HepG2 (cell line): Measurements from ENCODE around the gene HK2. TPM values are rescaled to one million over a fixed set of nuclear protein-coding genes. Genes with fewer than 3 reads are reported as not detected.

Source experiments
- ATAC-seq: fragments of 200-7000 bp; cut with Tn5 transposase; 3 replicates; pipeline ENCODE4 v1.9.1; 2020; ENCODE audit warnings: mild to moderate bottlenecking, moderate library complexity
- BruUV-seq: library from RNA; stranded (reverse); fragments of 400-500 nt; replicated peaks from 2 replicates; lab custom pipeline; 2021; lab: Mats Ljungman, UMichigan
- CTCF ChIA-PET: fragments of 300-600 bp; formaldehyde crosslinking; extraction: SDS; loops from one replicate; lab custom pipeline; 2021; ENCODE audit warnings: low total read pairs, inconsistent platforms, low intra/inter-chr PET ratio; lab: Yijun Ruan, JAX
- POLR2A ChIA-PET: fragments of 350-600 bp; sonication (Branson Sonifier 250); formaldehyde crosslinking; loops from one replicate; lab custom pipeline; 2020; ENCODE audit warnings: antibody characterized with exemption, inconsistent platforms; lab: Yijun Ruan, JAX
- DNase-seq: peaks from one replicate; pipeline ENCODE4 v3.0.0-alpha.2; 2015; ENCODE audit warnings: low spot score
- FAIRE-seq: peaks from 3 replicates; lab custom pipeline; 2011; peaks lifted over from hg19 to GRCh38; lab: Jason Lieb, UNC
- H2AFZ ChIP-seq: one replicate; pipeline ENCODE4 v1.6.1; 2011; ENCODE audit warnings: low read length, inconsistent platforms
- H3K27ac ChIP-seq: fragments of 300-600 bp; 3 replicates; pipeline ENCODE4 v1.8.0; 2011; ENCODE audit warnings: mixed run types, mild to moderate bottlenecking, mixed read lengths, low read length, inconsistent platforms; ENCODE audit not compliant: insufficient read depth; ENCODE audit errors: extremely low read length
- H3K27me3 ChIP-seq, 2 experiments: fragments of 200-600 bp in 1 of 2; 2 replicates in 1 of 2; 3 replicates in 1 of 2; pipeline versions ENCODE4 v1.6.0 to v1.8.0; 2011; ENCODE audit warnings: low read length in 2 of 2, mild to moderate bottlenecking in 2 of 2, moderate library complexity in 2 of 2, inconsistent platforms in 1 of 2; ENCODE audit not compliant: insufficient read depth in 2 of 2, control insufficient read depth in 1 of 2
- H3K36me3 ChIP-seq, 2 experiments: fragments of 200-600 bp in 1 of 2; replicated peaks in 1 of 2; 2 replicates in 1 of 2; 3 replicates in 1 of 2; pipeline versions ENCODE4 v1.5.1 to v1.8.0; 2011; ENCODE audit warnings: low read length in 2 of 2, inconsistent platforms in 1 of 2; ENCODE audit not compliant: insufficient read depth in 2 of 2, control insufficient read depth in 1 of 2
- H3K4me1 ChIP-seq: 2 replicates; pipeline ENCODE4 v1.5.1; 2012; ENCODE audit warnings: low read length, inconsistent platforms; ENCODE audit not compliant: insufficient read depth
- H3K4me2 ChIP-seq: 2 replicates; pipeline ENCODE4 v1.6.0; 2011; ENCODE audit warnings: low read depth, low read length, inconsistent platforms
- H3K4me3 ChIP-seq, 3 experiments: fragments of 200-600 bp in 1 of 3; sonication (generic), shearing (Covaris generic) in 1 of 3; replicated peaks in 1 of 3; 2 replicates each; pipeline ENCODE4 v1.5.1; 2011 to 2016; ENCODE audit warnings: low read length in 3 of 3, inconsistent platforms in 2 of 3, low read depth in 2 of 3, mild to moderate bottlenecking in 2 of 3, control low read depth in 1 of 3, mixed read lengths in 1 of 3; ENCODE audit not compliant: insufficient read depth in 1 of 3
- H3K79me2 ChIP-seq: one replicate; pipeline ENCODE4 v1.6.1; 2011; ENCODE audit warnings: low read length, inconsistent platforms; ENCODE audit not compliant: insufficient read depth
- H3K9ac ChIP-seq: 2 replicates; pipeline ENCODE4 v1.6.0; 2011; ENCODE audit warnings: mild to moderate bottlenecking, low read depth, low read length, inconsistent platforms; ENCODE audit not compliant: insufficient read depth
- H3K9me3 ChIP-seq: 2 replicates; pipeline ENCODE4 v1.5.1; 2012; ENCODE audit warnings: mild to moderate bottlenecking, low read length
- H4K20me1 ChIP-seq: 2 replicates; pipeline ENCODE4 v1.6.0; 2011; ENCODE audit warnings: inconsistent platforms, mild to moderate bottlenecking, low read length, moderate library complexity; ENCODE audit not compliant: insufficient read depth
- EZH2 ChIP-seq: conservative IDR thresholded peaks from 2 replicates; pipeline ENCODE4 v1.6.1; 2012; ENCODE audit warnings: mild to moderate bottlenecking, low read depth, low read length, moderate library complexity
- HDAC6 ChIP-seq: fragments of 200-600 bp; sonication (generic); IDR thresholded peaks from 2 replicates; pipeline ENCODE4 v1.7.0; 2017; ENCODE audit warnings: mild to moderate bottlenecking, antibody characterized with exemption, low read length, low read depth
- NFATC3 ChIP-seq: sonication (generic); formaldehyde crosslinking; IDR thresholded peaks from 2 replicates; pipeline ENCODE4 v1.5.1; 2020; ENCODE audit warnings: mild to moderate bottlenecking, missing genetic modification reagents
- POLR2A ChIP-seq, 2 experiments: IDR thresholded peaks; 2 replicates each; pipeline ENCODE4 v1.6.1; 2011; ENCODE audit warnings: low read depth in 2 of 2, low read length in 2 of 2, mild to moderate bottlenecking in 1 of 2, moderate library complexity in 1 of 2; ENCODE audit not compliant: insufficient read depth in 1 of 2
- SAFB2 ChIP-seq: sonication (generic); formaldehyde crosslinking; IDR thresholded peaks from 2 replicates; pipeline ENCODE4 v1.5.1; 2020; ENCODE audit warnings: missing genetic modification reagents, low read depth, mild to moderate bottlenecking, borderline replicate concordance
- YEATS2 ChIP-seq: sonication (generic); formaldehyde crosslinking; IDR thresholded peaks from 2 replicates; pipeline ENCODE4 v1.4.0; 2020; ENCODE audit warnings: missing genetic modification reagents, borderline replicate concordance
- ZNF562 ChIP-seq: sonication (generic); formaldehyde crosslinking; IDR thresholded peaks from 2 replicates; pipeline ENCODE4 v1.8.0; 2022; ENCODE audit warnings: missing genetic modification reagents, borderline replicate concordance
- ZNF720 ChIP-seq: sonication (generic); formaldehyde crosslinking; IDR thresholded peaks from 2 replicates; pipeline ENCODE4 v1.4.0; 2020; ENCODE audit warnings: missing genetic modification reagents
- WGBS: methylation state at CpG from one replicate; pipeline ENCODE4 v1.1.6; 2017; ENCODE audit warnings: low lambda C conversion rate; 5-methylcytosine and 5-hydroxymethylcytosine counted together
- in situ Hi-C: cut with HindIII; loops from 2 replicates; pipeline ENCODE4 v1.10.0; 2017; ENCODE audit warnings: low pct_unique_long_range_greater_than_20kb; ENCODE audit not compliant: extremely low pct_ligation_motif_present
- intact Hi-C: fragments of 100-400 bp; cut with micrococcal nuclease; formaldehyde crosslinking; loops from one replicate; pipeline ENCODE4 v1.10.0; 2022; ENCODE audit not compliant: unreplicated experiment
- polyA plus RNA-seq, 8 experiments: library from polyadenylated mRNA; depleted of rRNA in 3 of 8; stranded (reverse) in 7 of 8; unstranded in 1 of 8; fragments of >200 nt; fragmentation: Illumina TruSeq in 4 of 8; extraction: Trizol in 4 of 8; gene quantifications; 2 replicates each; pipeline versions ENCODE4 v1.2.1 to v1.2.3, GENCODE V29; 2011 to 2016; ENCODE audit warnings: low read depth in 4 of 8, missing spikeins in 1 of 8, mixed read lengths in 1 of 8; ENCODE audit not compliant: insufficient read depth in 1 of 8
- total RNA-seq, 5 experiments: library from RNA; depleted of rRNA; stranded (reverse); fragments of >200 nt; fragmentation: Illumina TruSeq; extraction: Trizol; gene quantifications; 2 replicates each; pipeline ENCODE4 v1.2.3, GENCODE V29; 2016; ENCODE audit warnings: low read depth in 1 of 5
- TF ChIP-seq, protein P1 (sequence below), 2 experiments: fragments of 450-650 bp in 1 of 2; sonication (generic) in 1 of 2; formaldehyde crosslinking; IDR thresholded peaks; 2 replicates each; pipeline versions ENCODE4 v1.5.0 to v1.8.0; 2020 to 2022; ENCODE audit warnings: mild to moderate bottlenecking in 1 of 2, missing genetic modification reagents in 1 of 2
- TF ChIP-seq, protein P2 (sequence below): sonication (generic); formaldehyde crosslinking; IDR thresholded peaks from 2 replicates; pipeline ENCODE4 v1.8.1; 2023; ENCODE audit warnings: mild to moderate bottlenecking, inconsistent platforms, moderate library complexity, missing genetic modification reagents, borderline replicate concordance
- TF ChIP-seq, protein P3 (sequence below), 2 experiments: sonication (generic) in 1 of 2; formaldehyde crosslinking in 1 of 2; IDR thresholded peaks; 2 replicates each; pipeline versions ENCODE4 v1.4.0 to v1.6.1; 2018 to 2020; ENCODE audit warnings: missing genetic modification reagents in 2 of 2, borderline replicate concordance in 1 of 2, low read depth in 1 of 2, mild to moderate bottlenecking in 1 of 2, missing biosample characterization in 1 of 2

HK2 gene
- total and polyA plus RNA-seq, 2 of the 13 experiments (the other 11 are each of a cell fraction or from before 2014, with no cell fraction given) = 13.2 to 101 TPM

DNA sequence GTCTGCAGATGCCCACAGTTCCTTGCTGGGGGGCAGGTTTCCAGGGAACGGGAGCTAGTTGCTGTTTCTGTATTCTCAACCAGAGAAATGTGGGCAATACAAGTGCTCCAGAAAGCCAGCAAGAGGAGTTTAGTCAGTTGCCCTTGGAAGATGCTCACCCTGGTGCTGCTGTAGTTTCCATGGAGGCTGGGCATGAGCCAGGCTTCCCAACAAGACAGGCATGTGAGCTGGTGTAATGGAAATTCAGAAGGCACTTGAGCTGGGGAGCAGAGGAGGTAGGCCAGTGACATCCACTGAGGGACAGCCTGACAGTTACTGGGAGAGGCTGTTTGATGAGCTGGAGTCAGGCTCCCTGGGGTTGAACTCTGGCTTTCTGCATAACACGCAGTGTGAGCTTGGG, 7.7 kb downstream of the HK2 start (continued):
- TF ChIP-seq, protein P1, sequence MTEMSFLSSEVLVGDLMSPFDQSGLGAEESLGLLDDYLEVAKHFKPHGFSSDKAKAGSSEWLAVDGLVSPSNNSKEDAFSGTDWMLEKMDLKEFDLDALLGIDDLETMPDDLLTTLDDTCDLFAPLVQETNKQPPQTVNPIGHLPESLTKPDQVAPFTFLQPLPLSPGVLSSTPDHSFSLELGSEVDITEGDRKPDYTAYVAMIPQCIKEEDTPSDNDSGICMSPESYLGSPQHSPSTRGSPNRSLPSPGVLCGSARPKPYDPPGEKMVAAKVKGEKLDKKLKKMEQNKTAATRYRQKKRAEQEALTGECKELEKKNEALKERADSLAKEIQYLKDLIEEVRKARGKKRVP (CRISPR knock-in tag; IDR thresholded peaks at IDR 0.05) = no peak
- TF ChIP-seq ZNF562 (no peak), ZNF720 (0 out of 2 replicates have a peak, but pooled peaks have one; percentile 12), POLR2A (IDR thresholded peaks at IDR 0.05; ENCODE audit: insufficient read depth in 1 of 2, low read depth in 2 of 2, low read length in 2 of 2) (0 out of 4 replicates have a peak, but pooled peaks of 1 of the 2 experiments have one; percentile 33)

DNA sequence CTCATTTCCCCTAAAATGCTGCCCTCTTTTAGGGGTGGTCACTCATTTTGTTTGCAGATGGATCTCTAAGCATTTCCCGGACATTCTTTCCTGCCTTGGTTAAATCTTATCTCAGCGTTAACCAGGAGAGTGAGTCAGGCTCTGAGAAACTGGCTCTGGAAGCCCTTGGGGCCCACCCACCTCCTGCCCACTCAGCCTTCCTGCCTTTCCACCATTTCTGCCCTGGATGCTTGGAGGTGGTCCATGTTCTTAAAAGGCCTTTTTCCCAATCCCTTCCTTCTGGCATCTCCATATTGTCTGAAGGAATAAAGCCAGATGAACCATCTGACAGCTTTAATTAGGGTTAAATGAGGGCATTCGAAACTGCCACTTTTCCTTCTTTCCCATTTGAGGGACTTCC, 9.5 kb downstream of the HK2 start:
- DNase-seq (no peak), ATAC-seq (no peak), FAIRE-seq (no peak)
- H3K27ac ChIP-seq = peak overlapping the region; percentile 10
- ChIA-PET CTCF (no interaction called here), POLR2A (interaction anchor here (1.1 to 1.7 kb wide), 2 partner anchors 8 to 79 kb away, joined by 4 to 11 read pairs; no protein-coding TSS in a partner anchor)
- no peaks in the 10 kb centered on the region for H3K27me3 ChIP-seq
- peaks cover 93% of the 10 kb centered on the region for H3K79me2 ChIP-seq
- no peak overlapping the region for H2AFZ ChIP-seq
- H3K4me2 ChIP-seq = peak overlapping the region; percentile 40
- WGBS = 73% methylated on average over 3 of the region's 3 CpGs
- in situ Hi-C loops (no loop called here), intact Hi-C loops (no loop called here)
- H3K4me3 ChIP-seq = no peak overlapping the region
- no peak for TF ChIP-seq EZH2
- TF ChIP-seq, protein P2, sequence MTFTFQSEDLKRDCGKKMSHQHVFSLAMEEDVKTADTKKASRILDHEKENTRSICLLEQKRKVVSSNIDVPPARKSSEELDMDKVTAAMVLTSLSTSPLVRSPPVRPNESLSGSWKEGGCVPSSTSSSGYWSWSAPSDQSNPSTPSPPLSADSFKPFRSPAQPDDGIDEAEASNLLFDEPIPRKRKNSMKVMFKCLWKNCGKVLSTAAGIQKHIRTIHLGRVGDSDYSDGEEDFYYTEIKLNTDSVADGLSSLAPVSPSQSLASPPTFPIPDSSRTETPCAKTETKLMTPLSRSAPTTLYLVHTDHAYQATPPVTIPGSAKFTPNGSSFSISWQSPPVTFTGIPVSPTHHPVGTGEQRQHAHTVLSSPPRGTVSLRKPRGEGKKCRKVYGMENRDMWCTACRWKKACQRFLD = no peak
- no peak for TF ChIP-seq NFATC3 (CRISPR knock-in tag)
- TF ChIP-seq, protein P3, sequence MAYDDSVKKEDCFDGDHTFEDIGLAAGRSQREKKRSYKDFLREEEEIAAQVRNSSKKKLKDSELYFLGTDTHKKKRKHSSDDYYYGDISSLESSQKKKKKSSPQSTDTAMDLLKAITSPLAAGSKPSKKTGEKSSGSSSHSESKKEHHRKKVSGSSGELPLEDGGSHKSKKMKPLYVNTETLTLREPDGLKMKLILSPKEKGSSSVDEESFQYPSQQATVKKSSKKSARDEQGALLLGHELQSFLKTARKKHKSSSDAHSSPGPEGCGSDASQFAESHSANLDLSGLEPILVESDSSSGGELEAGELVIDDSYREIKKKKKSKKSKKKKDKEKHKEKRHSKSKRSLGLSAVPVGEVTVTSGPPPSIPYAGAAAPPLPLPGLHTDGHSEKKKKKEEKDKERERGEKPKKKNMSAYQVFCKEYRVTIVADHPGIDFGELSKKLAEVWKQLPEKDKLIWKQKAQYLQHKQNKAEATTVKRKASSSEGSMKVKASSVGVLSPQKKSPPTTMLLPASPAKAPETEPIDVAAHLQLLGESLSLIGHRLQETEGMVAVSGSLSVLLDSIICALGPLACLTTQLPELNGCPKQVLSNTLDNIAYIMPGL (CRISPR knock-in tag; IDR thresholded peaks at IDR 0.05; ENCODE audit: borderline replicate concordance in 1 of 2, low read depth in 1 of 2) = no peak
- no peak for TF ChIP-seq SAFB2 (CRISPR knock-in tag)
- no peak for TF ChIP-seq YEATS2 (CRISPR knock-in tag)
- no peak for TF ChIP-seq HDAC6
- H3K36me3 ChIP-seq = peaks cover 29 to 71% of the 10 kb centered on the region in 2 experiments
- no peaks in the 10 kb centered on the region for H3K9me3 ChIP-seq
- no peak overlapping the region for H3K9ac ChIP-seq
- peaks cover 84% of the 10 kb centered on the region for H4K20me1 ChIP-seq
- no TSS peak for BruUV-seq
- peaks cover 99% of the 10 kb centered on the region for H3K4me1 ChIP-seq
